22Rv1 (cell line): ENCODE data around the gene SMTNL1.

Experiments
- ZFX ChIP-seq: fragments of 450-650 bp; IDR thresholded peaks from 2 replicates; pipeline ENCODE4 v1.6.1; 2017; ENCODE audit warnings: antibody characterized with exemption, borderline replicate concordance
- TF ChIP-seq, protein P1 (sequence below): fragments of 450-650 bp; IDR thresholded peaks from 2 replicates; pipeline ENCODE4 v1.5.1; 2017; ENCODE audit warnings: mild to moderate bottlenecking

DNA sequence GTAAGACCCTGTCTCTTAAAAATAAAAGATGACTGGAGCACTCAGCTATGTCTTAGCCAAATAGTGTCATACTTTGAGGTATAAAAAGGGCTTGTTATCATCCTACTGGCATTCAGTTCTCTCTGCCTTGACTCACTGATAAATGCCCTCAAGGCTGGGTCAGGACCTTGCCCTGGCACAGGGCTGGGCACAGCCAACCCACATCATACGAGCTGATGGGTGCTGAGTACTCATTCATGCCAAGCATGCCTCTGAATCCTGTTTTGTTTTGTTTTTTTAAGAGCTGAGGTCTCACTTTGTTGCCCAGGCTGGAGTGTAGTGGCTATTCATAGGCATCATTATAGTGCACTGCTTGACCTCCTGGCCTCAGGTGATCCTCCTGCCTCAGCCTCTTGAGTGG is 1.9 kb downstream of the SMTNL1 start:
- TF ChIP-seq, protein P1, sequence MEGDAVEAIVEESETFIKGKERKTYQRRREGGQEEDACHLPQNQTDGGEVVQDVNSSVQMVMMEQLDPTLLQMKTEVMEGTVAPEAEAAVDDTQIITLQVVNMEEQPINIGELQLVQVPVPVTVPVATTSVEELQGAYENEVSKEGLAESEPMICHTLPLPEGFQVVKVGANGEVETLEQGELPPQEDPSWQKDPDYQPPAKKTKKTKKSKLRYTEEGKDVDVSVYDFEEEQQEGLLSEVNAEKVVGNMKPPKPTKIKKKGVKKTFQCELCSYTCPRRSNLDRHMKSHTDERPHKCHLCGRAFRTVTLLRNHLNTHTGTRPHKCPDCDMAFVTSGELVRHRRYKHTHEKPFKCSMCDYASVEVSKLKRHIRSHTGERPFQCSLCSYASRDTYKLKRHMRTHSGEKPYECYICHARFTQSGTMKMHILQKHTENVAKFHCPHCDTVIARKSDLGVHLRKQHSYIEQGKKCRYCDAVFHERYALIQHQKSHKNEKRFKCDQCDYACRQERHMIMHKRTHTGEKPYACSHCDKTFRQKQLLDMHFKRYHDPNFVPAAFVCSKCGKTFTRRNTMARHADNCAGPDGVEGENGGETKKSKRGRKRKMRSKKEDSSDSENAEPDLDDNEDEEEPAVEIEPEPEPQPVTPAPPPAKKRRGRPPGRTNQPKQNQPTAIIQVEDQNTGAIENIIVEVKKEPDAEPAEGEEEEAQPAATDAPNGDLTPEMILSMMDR: no peak
- no peak for TF ChIP-seq ZFX
